Jurkat, Clone E6-1 (cell line): ENCODE measurements around the gene PPP1CB.

Experiments
- DNase-seq: peaks from one replicate; pipeline ENCODE4 v3.0.0-alpha.2; 2011; ENCODE audit warnings: low read depth, low spot score
- H3K4me3 ChIP-seq: 2 replicates; pipeline ENCODE4 v1.5.1; 2011; ENCODE audit warnings: mild to moderate bottlenecking, low read length, control low read depth, moderate library complexity

The PPP1CB gene

DNA sequence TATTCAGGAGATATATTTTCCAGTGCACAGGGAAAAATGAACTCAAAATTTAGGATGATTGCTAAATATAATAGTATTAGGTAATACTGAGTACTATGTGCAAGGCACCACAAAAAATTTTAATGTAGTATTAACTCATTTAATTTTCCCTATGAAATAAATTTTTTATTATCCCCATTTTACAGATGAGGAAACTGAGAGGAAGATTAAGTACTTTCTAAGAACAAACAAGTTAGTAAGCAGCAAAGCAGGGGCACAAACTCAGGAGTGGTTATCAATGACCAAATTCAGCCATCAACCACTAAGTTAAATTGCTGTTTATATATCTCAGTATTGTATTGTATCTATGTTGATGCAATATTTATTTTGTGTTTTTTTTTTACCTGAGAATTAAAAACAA lies 73.2 kb downstream of the PPP1CB start:
- no peak overlapping the region for H3K4me3 ChIP-seq
- no peak for DNase-seq

DNA sequence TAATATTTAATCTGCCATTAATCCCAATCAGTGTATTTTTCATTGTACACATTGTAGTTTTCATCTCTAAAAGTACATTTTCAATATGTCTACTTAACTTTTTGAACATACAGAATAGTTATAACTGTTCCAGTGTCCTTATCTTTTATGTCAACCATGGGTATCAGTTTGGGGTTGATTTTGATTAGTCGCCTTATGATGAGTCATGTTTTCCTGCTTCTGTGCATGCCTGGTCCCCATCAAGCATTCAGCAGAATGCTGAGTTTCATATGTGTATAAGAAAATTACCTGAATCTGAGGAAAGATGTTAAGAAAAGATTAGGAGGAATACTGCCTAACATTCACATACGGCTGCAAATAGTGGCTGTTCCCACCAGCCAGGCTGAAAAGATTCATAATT lies 76.8 kb downstream of the PPP1CB start:
- H3K4me3 ChIP-seq, result no peak overlapping the region
- no peak for DNase-seq

DNA sequence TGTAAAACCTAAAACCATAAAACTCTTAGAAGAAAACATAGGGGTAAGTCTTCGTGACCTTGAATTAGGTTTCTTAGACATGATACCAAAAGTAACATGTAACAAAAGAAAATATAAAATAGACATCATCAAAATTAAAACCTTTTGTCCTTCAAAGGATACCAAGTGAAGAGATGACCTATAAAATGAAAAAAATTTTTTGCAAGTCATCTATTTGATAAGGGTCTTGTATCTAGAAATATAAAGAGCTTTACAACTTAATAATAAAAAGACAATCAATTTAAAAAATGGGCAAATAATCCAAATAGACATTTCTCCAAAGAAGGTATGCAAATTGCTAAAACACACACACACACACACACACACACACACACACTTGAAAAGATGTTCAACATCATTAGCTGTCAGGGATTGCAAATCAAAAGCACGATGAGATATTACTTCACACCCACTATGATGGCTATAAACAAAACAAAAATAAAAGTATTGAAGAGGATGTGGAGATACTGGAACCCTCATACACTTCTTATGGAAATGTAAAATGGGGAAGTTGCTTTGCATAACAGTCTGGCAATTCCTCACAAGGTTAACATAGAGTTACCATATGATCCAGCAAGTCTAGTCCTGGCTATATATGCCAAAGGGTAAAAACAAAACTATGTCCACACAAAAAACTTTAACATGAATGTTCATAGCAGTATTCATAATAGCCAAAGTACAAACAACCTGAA lies 82.3 kb downstream of the PPP1CB start:
- no peak overlapping the region for H3K4me3 ChIP-seq
- DNase-seq, result no peak

DNA sequence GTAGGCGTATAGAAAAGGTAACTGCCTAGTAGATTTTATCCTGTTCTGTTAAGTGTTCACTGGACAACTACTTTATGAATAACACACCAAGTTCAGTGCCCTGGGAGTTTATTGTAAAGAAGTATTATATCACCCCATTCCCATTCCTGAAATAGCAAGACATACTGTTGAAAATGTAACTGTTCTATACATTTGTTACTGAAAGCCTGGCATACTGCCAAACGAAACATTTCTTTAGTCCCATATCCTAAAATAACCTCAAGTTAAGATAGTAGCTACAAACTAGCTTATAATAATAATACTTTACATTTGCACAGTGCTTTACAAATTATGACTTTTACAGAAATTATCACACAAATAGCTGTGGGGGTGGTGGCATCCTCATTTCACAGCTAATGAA lies 84.2 kb downstream of the PPP1CB start:
- H3K4me3 ChIP-seq, result no peak overlapping the region
- DNase-seq, result no peak

DNA sequence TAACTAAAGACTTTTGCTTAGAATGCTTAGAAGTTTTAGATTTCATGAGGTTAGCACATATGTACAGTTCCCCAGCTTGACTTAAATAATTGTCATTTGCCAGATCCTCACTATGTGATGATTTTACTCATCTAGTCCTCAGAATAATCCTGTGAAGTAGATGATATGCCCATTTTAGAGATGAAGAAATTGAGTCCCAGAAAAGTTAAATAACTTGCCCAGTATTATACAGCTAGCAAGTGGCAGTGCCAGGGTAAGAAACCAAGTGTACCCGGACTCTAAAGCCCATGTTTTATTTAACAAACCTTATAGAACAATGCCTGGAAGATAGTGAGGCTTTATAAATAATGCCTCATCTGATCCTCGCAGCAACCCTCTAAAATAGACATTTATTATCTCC lies 87.3 kb downstream of the PPP1CB start:
- no peak for DNase-seq
- no peak overlapping the region for H3K4me3 ChIP-seq

DNA sequence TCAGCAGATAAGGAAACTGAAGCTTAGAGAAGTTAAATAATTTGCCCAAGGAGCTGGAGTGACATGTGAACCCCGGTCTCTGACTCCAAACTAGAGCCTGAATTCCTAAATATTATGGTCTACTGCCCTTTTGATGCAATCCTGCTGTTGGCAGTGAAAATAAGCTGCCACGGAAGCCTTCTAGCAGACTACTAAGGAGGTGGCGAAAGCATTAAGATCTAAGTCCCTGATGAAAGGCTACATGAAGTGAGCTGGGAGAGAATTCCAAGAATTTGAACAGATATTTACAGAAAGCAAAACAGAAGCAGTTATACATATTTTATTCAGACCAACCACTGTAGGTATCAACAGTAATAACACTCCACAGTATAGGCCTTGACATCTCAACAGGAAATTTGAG lies 90.4 kb downstream of the PPP1CB start:
- DNase-seq, result no peak
- H3K4me3 ChIP-seq, result no peak overlapping the region
